Heart right ventricle (tissue), 16 donors: ENCODE data around the gene CFAP70. TPM values are rescaled to one million over a fixed set of nuclear protein-coding genes. Genes with fewer than 3 reads are reported as not detected.
A peak's percentile ranks its signal among the peaks of the same experiment; 100 is the strongest.

ENCODE experiments used
- ATAC-seq, 8 donors: fragments of 200-7000 bp; cut with Tn5 transposase; one replicate each; pipeline ENCODE4 v1.9.1; 2020; ENCODE audit warnings: mild to moderate bottlenecking in 8 of 8, moderate library complexity in 8 of 8, moderate number of reproducible peaks in 1 of 8
- DNase-seq, 2 donors: peaks; one replicate each; pipeline ENCODE4 v3.0.0-alpha.2; 2020
- H3K27ac ChIP-seq, 10 donors: fragments of 200-600 bp; sonication (generic) in 2 of 10; one replicate each; pipeline versions ENCODE4 v1.5.0 to v1.8.0; 2020 to 2022; ENCODE audit warnings: mild to moderate bottlenecking in 3 of 10
- H3K27me3 ChIP-seq, 7 donors: fragments of 200-600 bp; one replicate each; pipeline ENCODE4 v1.8.0; 2021 to 2022; ENCODE audit warnings: mild to moderate bottlenecking in 2 of 7
- H3K36me3 ChIP-seq, 9 donors: fragments of 200-600 bp; sonication (generic) in 1 of 9; one replicate each; pipeline versions ENCODE4 v1.5.0 to v1.8.0; 2020 to 2022; ENCODE audit warnings: mild to moderate bottlenecking in 2 of 9
- H3K4me1 ChIP-seq, 9 donors: fragments of 200-600 bp; sonication (generic) in 1 of 9; one replicate each; pipeline versions ENCODE4 v1.5.0 to v1.8.0; 2020 to 2022; ENCODE audit warnings: mild to moderate bottlenecking in 4 of 9
- H3K4me3 ChIP-seq, 10 donors: fragments of 200-600 bp; sonication (generic) in 2 of 10; one replicate each; pipeline versions ENCODE4 v1.5.0 to v1.8.0; 2020 to 2022; ENCODE audit warnings: mild to moderate bottlenecking in 7 of 10, moderate library complexity in 2 of 10
- H3K9me3 ChIP-seq, 11 donors: fragments of 200-600 bp in 10 of 11; sonication (generic) in 2 of 11; one replicate each; pipeline versions ENCODE4 v1.5.0 to v1.8.0; 2013 to 2022; ENCODE audit warnings: mild to moderate bottlenecking in 2 of 11, control low read depth in 1 of 11, moderate library complexity in 1 of 11
- CTCF ChIP-seq, 9 donors: fragments of 200-600 bp; sonication (generic) in 2 of 9; IDR thresholded peaks; one replicate each; pipeline versions ENCODE4 v1.5.0 to v1.8.0; 2021 to 2022; ENCODE audit warnings: antibody characterized with exemption in 9 of 9, mild to moderate bottlenecking in 5 of 9, moderate library complexity in 1 of 9
- WGBS, 2 donors: extraction: QIAGEN DNeasy Blood & Tissue Kit; methylation state at CpG; one replicate each; pipeline ENCODE4 v1.1.7; 2013; ENCODE audit warnings: inconsistent platforms in 1 of 2; 5-methylcytosine and 5-hydroxymethylcytosine counted together
- intact Hi-C, 10 donors: fragments of 100-400 bp; cut with DNase I; formaldehyde crosslinking; loops; one replicate each; pipeline versions ENCODE4 v1.11.1 to v1.14.2; 2022
- long read RNA-seq, 3 donors: library from polyadenylated mRNA; unstranded; transcript quantifications; one replicate each; pipeline ENCODE4 v2.0.0, GENCODE V29; 2020 to 2021
- polyA plus RNA-seq, 2 donors: library from polyadenylated mRNA; stranded (reverse); fragments of 200-250 nt; gene quantifications; one replicate each; pipeline ENCODE4 v1.2.3, GENCODE V29; 2013
- total RNA-seq, 10 donors: library from RNA; stranded (reverse); fragmentation: NEBNext Ultra II Directional in 3 of 10; extraction: Animal tissue kit (Norgen Biotek cat#: 25700) in 3 of 10; gene quantifications; one replicate each; pipeline versions ENCODE4 v1.2.1 to v1.2.4, GENCODE V29; 2021 to 2023
- donor health status: Arrhythmogenic right ventricular cardiomyopathy.
- donor health status: ischemic (EF 13 %, LVEDD 7.1; RV severe dilation, severe dysfunction).
- donor health status: healthy with polysubstance abuse.
- donor health status: DM: no; HTN: yes; CAD: no.
- donor health status: DM: no; HTN: no; CAD: no.
- donor health status: ischemic (EF 25% LVEDD 6.9; RV normal size, moderate dysfunction).
- donor health status: ischemic (EF 25% LVEDD 5.7; RV mildly dilated, moderate dysfunction).
- donor health status: healthy.
- donor health status: DM: yes; HTN: yes; CAD: no.
- donor health status: Ischemic cardiomyopathy.
- donor health status: ischemic (EF 35%, LVEDD 5.7; RV mildly dilated, moderate dysfunction).
- donor health status: nonischemic (EF 11% LVEDD 7.7; RV severe dilation, severe dysfunction).
- donor health status: DM: yes; HTN: yes; CAD: no.
- donor health status: PGD.
- donor health status: ischemic (EF 29% LVEDD 5.4; RV normal size, mild dysfunction).
- donor health status: nonischemic (EF 23%, LVEDD 6.1; RV moderate dilation, normal function).

Gene CFAP70
- total RNA-seq (1 to 10 TPM in 9 of 10 donors, under 1 TPM in 1; 0.87 to 3.9 (median 1.9) TPM), polyA plus RNA-seq (1 to 10 TPM in 1 of 2 donors, under 1 TPM in 1; 0.25 to 5.4 TPM)
- long read RNA-seq, donor 1, partial matches to known transcripts, result 0 of 2 reads
- long read RNA-seq, donor 1, other reads (novel, unspliced or antisense), result 2 of 2 reads
- long read RNA-seq, donor 2, partial matches to known transcripts, result 1 of 2 reads
- long read RNA-seq, donor 2, other reads (novel, unspliced or antisense), result 1 of 2 reads
- long read RNA-seq, donor 3, partial matches to known transcripts, result 0 of 2 reads
- long read RNA-seq, donor 3, other reads (novel, unspliced or antisense), result 2 of 2 reads

DNA sequence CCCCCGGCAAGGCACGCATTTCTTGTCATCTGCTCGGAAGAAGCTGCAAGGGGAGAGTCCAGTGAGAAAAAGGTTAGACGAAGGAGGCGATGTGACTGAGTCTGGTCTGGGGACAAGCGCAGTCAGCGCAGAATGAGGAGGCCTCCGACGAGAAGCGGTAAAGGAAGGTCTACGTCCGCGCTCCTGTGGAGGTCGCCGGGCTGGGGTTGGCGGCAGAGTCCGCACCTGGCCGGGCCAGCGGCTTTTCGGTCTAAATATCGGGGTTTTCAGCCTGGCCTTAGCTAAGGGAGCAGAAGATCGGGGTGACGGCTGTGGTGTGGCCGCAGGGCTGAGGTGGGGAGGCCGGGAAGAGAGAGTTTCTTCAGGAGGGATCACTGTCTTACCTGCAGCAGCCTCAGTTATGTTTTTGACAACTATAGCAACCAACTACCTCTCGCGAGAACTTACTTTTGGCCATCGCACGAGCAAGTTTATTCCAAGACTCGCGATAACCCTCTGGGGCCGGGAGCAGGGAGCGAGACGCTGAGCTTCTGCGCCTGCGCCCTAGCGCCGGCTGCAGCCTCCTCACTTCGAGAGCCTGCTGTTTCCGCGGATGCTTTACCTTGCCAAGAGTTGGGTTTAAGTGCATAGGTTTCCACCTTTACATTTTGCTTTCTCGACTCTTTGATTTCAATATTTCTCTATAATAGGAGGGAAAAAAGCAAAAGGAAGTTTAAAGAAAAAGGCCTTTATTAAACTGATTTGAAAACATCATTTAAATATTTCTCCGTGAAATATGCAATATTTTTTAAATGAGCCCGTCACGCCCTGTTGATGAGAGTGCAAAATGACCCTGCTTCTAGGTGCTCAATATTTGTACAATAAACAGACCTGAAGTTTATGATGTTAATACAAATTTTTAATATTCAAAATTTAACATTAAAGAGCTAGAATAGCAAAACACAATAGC, at the start of gene CFAP70:
TSS of gene CFAP70 (minus strand) at position 534 of the 949 bp plus-strand sequence. CDS start 4,068 bp downstream, outside the sequence.
- H3K27me3 ChIP-seq, result no peaks in the 10 kb centered on the region
- peaks cover 0 to 18% (median 11%) of the 10 kb centered on the region in 9 donors for H3K4me1 ChIP-seq
- peaks cover 0 to 7% (median 0%) of the 10 kb centered on the region in 9 donors for H3K36me3 ChIP-seq
- no peak for TF ChIP-seq CTCF (IDR thresholded peaks at IDR 0.05)
- ATAC-seq (peak; percentile 93 to 98 (median 97)), DNase-seq (peak; percentile 90 to 93)
- 1% methylated on average over 45 of the region's 45 CpGs for WGBS, 2 donors
- intact Hi-C loops, result loop anchor here in 1 of 10 donors (5.0 kb wide), 1 partner anchor 106 kb away; the partner anchor contains the start of gene MRPS16
- H3K27ac ChIP-seq, result peak within 1 kb of the TSS; percentile 15 to 81 (median 62)
- peaks cover 0 to 10% (median 0%) of the 10 kb centered on the region in 11 donors for H3K9me3 ChIP-seq
- H3K4me3 ChIP-seq, result peak within 1 kb of the TSS; percentile 62 to 84 (median 76)

DNA sequence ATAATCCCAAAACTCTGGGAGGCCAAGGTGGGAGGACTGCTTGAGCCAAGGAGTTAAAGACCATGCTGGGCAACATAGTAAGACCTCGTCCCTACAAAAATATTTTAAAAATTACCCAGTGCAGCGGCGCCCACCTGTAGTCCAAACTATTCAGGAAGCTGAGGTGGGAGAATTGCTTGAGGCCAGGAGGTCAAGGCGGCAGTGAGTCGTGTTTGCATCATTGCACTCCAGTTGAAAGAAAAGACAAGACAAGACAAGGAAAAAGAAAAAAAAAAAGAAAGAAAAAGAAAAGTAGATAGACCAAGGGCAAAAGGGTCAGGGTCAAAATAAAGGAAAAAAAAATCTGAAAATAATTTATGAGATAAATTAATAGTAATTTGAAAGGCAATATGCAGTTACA, 49.4 kb upstream of the CFAP70 start:
- H3K4me3 ChIP-seq, result no peak overlapping the region
- H3K36me3 ChIP-seq, result peaks cover 0 to 17% (median 0%) of the 10 kb centered on the region in 9 donors
- DNase-seq (no peak), ATAC-seq (no peak)
- H3K27ac ChIP-seq, result no peak overlapping the region
- no peaks in the 10 kb centered on the region for H3K9me3 ChIP-seq
- intact Hi-C loops, result no loop called here
- TF ChIP-seq CTCF (IDR thresholded peaks at IDR 0.05), result no peak
- H3K4me1 ChIP-seq, result peaks cover 0 to 50% (median 37%) of the 10 kb centered on the region in 9 donors
- H3K27me3 ChIP-seq, result no peaks in the 10 kb centered on the region
- 90 to 95% methylated on average over 5 of the region's 5 CpGs for WGBS, 2 donors

GRCh38 chr10:73407495-73407894, 48.8 kb upstream of the CFAP70 start:
- Histone ChIP-seq H3K27ac (no peak overlapping the region), H3K9me3 (no peaks in the 10 kb centered on the region), H3K4me1 (peaks cover 0 to 45% (median 32%) of the 10 kb centered on the region in 9 donors), H3K4me3 (no peak overlapping the region), H3K36me3 (peaks cover 0 to 17% (median 0%) of the 10 kb centered on the region in 9 donors), H3K27me3 (no peaks in the 10 kb centered on the region)
- TF ChIP-seq CTCF (IDR thresholded peaks at IDR 0.05), result no peak
- ATAC-seq (no peak), DNase-seq (no peak)
- 86 to 93% methylated on average over 1 of the region's 1 CpG for WGBS, 2 donors
- intact Hi-C loops, result no loop called here

- H3K4me1 ChIP-seq, result peaks cover 0 to 40% (median 25%) of the 10 kb centered on the region in 9 donors
- no peaks in the 10 kb centered on the region for H3K9me3 ChIP-seq
- DNase-seq, result no peak
- WGBS, 2 donors, result 68 to 72% methylated on average over 5 of the region's 5 CpGs
- ATAC-seq, result peak in 1 of 8 donors; percentile 45
- no peak for TF ChIP-seq CTCF (IDR thresholded peaks at IDR 0.05)
- peaks cover 0 to 17% (median 0%) of the 10 kb centered on the region in 9 donors for H3K36me3 ChIP-seq
- H3K4me3 ChIP-seq, result no peak overlapping the region
- no peak overlapping the region for H3K27ac ChIP-seq
- no peaks in the 10 kb centered on the region for H3K27me3 ChIP-seq
- intact Hi-C loops, result no loop called here
Observed at GRCh38 chr10:73406846-73407245, 48.2 kb upstream of the CFAP70 start.
